Right ventricle myocardium inferior (tissue), 1 donor: ENCODE measurements around the gene GRAMD4. TPM values are rescaled to one million over a fixed set of nuclear protein-coding genes. Genes with fewer than 3 reads are reported as not detected.
A peak's percentile ranks its signal among the peaks of the same experiment; 100 is the strongest.

Source experiments
- ATAC-seq: fragments of 200-7000 bp; cut with Tn5 transposase; one replicate; pipeline ENCODE4 v1.9.1; 2020; ENCODE audit warnings: mild to moderate bottlenecking, moderate library complexity
- DNase-seq: peaks from one replicate; pipeline ENCODE4 v3.0.0; 2021; ENCODE audit errors: missing footprints
- intact Hi-C: fragments of 100-400 bp; cut with DNase I; formaldehyde crosslinking; loops from one replicate; pipeline ENCODE4 v1.11.0; 2022
- total RNA-seq: library from RNA; stranded (reverse); fragmentation: NEBNext Ultra II Directional; extraction: Animal tissue kit (Norgen Biotek cat#: 25700); gene quantifications from one replicate; pipeline ENCODE4 v1.2.1, GENCODE V29; 2021
- donor health status: DM: no; HTN: yes; CAD: no; lungs with severe emphysema.

The GRAMD4 gene
- total RNA-seq, 1 donor from 2014 or later = 80.0 TPM

DNA sequence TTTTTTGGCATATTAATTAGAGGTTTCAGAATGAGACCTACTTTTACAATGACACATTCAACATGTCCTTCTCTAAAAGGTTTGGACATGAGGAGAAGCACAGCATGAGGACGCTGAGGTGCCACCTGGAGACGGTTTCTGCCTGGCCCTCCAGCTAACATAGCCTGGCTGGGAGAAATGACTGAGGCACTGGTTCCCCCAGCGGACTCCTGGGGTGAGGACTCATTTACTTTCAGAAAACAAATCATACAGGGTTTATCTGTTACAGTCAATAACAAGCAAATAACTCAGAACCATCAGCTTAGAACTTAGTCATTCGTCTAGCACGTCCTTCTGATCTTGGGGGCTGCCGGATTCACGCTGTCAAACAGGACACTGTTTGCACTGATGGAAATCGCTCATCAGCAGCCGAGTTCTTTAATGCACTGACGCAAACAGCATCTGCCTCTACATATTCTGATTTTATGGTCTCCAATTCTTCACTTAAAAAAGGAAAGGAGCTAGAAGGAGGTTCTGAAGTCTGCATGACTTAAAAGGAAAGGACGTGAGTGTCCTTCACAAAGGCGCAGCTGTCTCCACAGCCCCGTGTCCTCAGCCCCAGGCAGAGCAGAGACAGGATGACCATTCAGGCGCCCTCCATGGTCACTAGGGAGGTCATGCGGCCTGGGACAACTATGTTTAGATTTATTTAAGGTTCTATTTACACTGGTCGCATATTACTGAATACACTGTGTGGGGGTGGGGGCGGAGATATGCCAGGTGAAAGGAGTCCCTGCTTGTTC, 73.6 kb downstream of the GRAMD4 start:
- no peak for DNase-seq

DNA sequence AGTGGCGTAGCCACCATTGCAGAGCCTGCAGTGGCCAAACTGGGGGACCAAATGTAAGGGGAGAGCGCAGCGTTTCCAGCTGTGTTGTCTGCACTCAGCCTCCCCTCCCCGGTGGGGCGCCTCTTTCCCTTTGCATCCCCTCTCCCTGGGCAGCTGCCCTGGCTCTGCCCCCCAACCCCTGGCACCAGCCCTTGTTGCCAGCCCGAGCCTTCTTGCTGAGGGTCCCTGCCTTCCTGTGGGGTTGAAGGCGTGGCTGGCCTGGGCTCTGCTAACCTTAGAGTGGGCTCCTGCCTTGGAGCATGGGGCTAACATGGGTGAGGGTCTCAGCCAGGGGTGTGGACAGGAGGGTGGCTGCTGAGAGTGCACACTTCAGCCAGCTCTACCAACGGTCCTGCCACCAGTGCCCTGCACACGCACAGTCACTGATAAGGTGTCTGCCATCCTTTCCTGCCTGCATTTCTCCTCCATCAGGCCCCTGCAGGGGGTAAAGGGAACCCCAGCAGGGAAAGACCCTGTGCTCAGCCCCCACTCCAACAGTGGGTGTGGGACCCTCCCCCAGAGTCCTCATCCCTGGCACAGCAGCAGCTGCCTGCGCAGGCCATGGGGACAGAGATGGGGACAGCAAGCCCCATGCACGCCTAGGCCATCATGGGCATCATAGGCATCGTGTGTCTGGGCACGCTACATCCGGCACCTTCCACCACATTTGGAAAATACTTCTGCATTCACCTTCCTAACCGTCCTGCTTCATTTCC, 74.4 kb downstream of the GRAMD4 start:
- intact Hi-C loops = no loop called here
- DNase-seq = no peak

More for the DNA sequence above, 73.6 kb downstream of the GRAMD4 start:
- ATAC-seq = no peak
- intact Hi-C loops = no loop called here

DNA sequence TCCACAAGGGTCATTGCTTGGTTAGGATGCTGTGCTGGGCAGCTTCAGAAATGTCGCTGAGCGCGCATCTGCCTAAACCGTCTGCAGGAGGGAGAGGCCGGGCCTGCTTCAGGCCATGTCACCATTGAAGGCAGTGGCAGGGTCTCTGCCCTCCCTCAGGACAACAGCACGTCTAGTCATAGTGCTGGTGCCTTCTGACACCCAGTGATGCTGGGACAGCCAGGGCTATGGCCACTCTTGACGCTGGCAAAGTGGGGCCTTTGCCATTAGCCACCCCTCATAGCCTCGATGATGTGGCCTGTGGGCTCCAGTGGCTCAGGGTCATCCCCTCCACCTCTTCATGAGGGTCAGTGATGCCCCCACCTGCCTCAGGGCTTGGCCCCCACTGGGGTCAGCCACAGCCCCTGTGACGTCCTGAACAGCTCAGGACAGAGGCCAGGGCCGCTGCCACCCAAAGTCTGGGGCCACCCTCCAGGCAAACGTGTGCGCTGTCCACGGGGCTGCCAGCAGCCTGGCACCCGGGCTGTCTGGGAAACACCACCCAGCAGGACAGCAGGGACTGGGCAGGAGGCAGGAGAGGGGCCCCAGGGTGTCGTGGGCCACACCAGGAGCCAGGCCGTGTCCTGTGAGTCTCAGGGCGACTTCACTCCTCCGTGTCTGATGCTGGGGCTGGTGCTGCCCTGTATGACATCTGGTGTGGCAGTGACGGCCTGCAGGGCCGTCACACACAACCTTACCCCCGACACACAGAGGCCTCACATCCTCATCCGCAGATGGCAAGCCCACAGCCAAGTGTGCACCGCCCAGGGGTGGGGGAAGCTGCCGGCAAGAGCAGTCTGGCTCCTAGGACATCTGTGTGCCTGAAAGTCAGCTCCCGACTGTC, 75.4 kb downstream of the GRAMD4 start:
- DNase-seq = no peak
- intact Hi-C loops = no loop called here
- no peak for ATAC-seq

More for the DNA sequence above, 74.4 kb downstream of the GRAMD4 start:
- ATAC-seq = no peak

- intact Hi-C loops = no loop called here
- DNase-seq (no peak), ATAC-seq (peak; percentile 12)
Observed at GRCh38 chr22:46696229-46696518, 76.0 kb downstream of the GRAMD4 start.

- intact Hi-C loops = no loop called here
- peak; percentile 4 for ATAC-seq
- DNase-seq = no peak
Observed at GRCh38 chr22:46696614-46697013, 76.4 kb downstream of the GRAMD4 start.

GRCh38 chr22:46697811-46698515, 77.8 kb downstream of the GRAMD4 start:
- ATAC-seq (no peak), DNase-seq (no peak)
- intact Hi-C loops = no loop called here

GRCh38 chr22:46699091-46699490, 78.9 kb downstream of the GRAMD4 start:
- DNase-seq = no peak
- no peak for ATAC-seq
- intact Hi-C loops = no loop called here

- DNase-seq (no peak), ATAC-seq (no peak)
- intact Hi-C loops = no loop called here
Observed at GRCh38 chr22:46701262-46701661, 81.1 kb downstream of the GRAMD4 start.

DNA sequence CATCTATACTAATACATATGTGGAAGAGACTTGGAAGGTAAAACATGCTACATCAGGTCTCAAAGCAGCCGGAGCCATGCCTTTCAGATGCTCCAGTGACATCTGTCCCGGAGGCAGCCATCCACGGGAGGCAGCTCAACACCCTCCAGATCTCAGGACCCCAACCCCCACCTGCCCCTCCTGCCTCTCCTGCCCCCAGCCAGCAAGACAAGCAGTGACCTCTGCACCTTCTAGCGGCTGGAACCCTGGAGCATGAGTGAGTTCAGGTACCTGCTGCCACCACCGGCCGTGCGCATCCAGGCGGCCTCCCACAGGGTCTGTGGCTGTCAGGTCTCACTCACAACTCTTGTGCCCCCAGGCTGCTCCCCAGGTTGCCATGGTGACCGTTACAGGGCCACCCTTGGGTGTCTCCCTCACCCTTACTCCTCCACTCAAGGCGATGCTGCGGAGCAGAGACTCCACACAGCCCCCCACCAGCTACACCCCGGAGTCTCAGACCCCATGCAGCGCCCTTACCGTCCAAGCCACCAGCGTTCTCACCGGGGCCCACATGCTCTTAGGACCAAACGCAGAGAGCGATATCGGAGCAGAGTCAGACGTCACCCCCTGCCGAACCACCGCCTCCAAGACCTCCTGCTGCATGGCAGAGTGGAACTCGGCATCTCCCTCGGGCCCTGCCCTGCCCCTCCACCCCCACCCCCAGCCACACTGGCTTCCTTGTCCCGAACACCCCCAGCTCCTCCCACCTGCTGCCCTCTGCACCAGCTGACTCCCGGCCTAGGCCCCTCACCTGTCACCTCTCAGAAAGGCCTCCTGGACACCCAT, 83.2 kb downstream of the GRAMD4 start:
- intact Hi-C loops = no loop called here
- ATAC-seq (no peak), DNase-seq (no peak)

- intact Hi-C loops = no loop called here
- DNase-seq = no peak
- ATAC-seq = no peak
Observed at GRCh38 chr22:46703996-46704370, 83.8 kb downstream of the GRAMD4 start.

DNA sequence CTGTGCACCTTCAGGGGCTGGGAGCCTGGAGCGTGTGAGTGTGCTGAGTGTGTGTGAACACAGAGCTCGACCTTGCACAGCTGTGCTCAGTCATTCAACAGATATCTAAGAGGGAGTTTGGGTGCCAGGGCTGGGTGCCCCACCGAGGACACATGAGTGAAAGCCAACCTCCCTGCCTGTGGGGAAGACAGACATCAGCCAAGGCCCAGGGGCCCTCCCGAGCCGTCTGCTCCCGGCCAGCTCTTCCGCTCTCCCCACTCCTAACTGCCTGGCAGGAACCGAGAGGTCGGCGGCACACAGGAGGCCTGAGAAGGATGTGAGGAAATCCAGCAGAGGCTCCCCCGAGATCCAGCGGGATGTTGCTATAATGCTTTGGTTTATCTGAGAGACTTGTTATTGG, 85.9 kb downstream of the GRAMD4 start:
- intact Hi-C loops = no loop called here
- no peak for DNase-seq
- peak; percentile 42 for ATAC-seq

DNA sequence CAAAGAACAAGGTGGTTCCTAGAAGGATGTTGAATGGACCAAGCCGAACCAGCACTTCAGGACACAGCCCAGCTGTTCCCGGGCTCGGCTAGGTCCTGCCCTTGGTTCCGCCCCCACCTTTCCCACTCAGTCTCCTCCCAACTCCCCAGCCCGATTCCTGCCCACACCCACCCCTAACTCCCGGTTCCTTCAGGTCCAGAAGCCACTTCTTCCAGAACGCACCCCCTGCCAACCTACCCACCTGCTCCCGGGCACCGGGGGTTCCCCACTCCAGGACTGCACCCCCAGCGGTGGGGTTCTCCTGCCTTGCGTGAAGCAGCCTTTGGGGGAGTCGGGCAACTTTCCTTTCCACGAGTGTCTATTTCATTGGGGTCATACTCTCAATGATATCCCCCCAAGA, 87.1 kb downstream of the GRAMD4 start:
- DNase-seq = no peak

GRCh38 chr22:46707827-46708570, 87.8 kb downstream of the GRAMD4 start:
- no peak for ATAC-seq
- intact Hi-C loops = no loop called here

More for the DNA sequence above, 87.1 kb downstream of the GRAMD4 start:
- ATAC-seq = no peak
- intact Hi-C loops = no loop called here

DNA sequence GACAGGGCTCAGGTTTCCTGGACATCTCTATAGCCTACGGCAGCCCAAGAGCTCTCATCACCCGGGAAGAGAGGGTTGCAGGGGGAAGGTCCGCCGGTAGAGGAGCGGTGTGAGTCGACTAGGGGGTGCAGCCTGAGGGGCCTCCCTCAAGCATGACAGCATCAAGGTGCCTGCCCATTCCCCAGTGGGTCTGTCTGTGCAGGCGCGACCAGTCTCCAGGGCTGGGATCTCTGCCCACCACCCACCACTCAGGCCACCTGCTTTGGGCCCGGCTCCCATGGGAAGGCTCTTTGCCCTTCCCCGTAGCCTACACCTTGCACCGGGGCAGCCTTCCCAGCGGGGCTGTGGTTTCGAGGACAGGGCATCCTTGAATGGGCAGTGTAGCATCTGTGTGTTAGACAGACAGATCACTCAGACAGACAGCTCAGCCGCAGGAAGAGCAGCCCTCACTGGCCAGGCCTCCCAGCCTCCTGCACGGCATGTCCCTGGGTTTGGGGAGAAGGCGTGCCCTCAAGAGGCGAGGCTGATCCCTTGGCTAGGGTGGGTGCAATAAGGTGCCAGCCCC, 88.7 kb downstream of the GRAMD4 start:
- ATAC-seq (no peak), DNase-seq (peak; percentile 11)
- intact Hi-C loops = no loop called here

More at GRCh38 chr22:46707827-46708570, 87.8 kb downstream of the GRAMD4 start:
- DNase-seq = no peak

DNA sequence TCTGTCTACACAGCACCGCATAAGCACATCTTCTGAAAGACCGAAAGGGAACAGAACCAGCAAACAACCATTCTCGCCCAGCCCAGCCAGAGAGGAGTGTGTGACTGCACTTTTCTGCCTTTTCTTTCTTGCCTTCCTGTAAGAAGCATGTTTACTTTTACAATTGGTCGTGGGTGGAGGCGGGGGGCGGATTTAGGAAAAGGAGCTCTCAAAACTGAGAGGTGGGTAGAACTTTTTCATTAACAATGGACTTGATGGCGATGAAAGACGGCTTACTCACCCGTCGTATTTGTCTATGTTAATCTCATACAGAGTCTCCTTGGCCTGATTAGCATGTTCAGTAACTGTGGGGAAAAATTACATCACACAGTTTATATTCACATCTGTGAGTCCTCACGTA, 90.6 kb downstream of the GRAMD4 start:
- intact Hi-C loops = no loop called here
- DNase-seq (no peak), ATAC-seq (no peak)

GRCh38 chr22:46712288-46712687, 92.1 kb downstream of the GRAMD4 start:
- intact Hi-C loops = no loop called here
- ATAC-seq (no peak), DNase-seq (peak; percentile 41)

GRCh38 chr22:46714550-46714949, 94.4 kb downstream of the GRAMD4 start:
- no peak for DNase-seq
- intact Hi-C loops = no loop called here
- ATAC-seq = no peak
